Amniotic stem cell (primary cell): ENCODE measurements around the gene CGN.
A peak's percentile ranks its signal among the peaks of the same experiment; 100 is the strongest.

Experiments
- DNase-seq: peaks from one replicate; lab custom pipeline; 2025; lab: John Stamatoyannopoulos, UW

The CGN gene

DNA sequence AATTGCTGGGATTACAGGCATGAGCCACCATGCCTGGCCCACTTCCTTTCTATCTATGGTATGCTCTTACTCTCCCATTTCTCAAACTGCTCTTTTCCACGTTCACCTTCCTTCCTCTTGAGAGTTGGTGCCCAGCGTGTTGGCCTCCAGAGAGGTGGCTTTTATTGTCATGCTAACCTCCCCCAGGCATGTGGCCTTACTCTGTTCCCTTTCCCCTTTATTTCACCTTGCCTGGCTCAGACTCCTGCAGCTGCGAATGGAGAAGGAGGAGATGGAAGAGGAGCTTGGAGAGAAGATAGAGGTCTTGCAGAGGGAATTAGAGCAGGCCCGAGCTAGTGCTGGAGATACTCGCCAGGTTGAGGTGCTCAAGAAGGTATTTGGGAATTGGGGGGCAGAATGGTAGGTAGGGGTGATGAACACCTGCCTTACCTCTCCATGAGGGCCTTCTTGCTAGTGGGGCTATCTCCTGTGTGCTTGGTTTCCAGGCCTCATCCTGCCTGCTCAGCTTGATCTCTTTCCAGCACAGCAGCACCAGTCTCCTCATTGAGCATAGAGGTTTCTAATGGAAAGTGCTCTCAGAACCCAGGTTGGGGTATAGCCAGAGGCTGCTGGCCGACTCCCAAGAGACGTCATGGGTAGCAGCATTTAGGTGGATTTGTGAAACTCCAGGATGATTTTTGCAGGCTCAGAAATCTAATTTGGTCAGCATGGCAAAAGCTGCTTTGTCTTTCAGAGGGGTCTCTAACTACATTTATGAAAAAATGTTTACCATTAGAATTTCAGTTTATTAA, 15.7 kb downstream of the CGN start:
- DNase-seq, result no peak

DNA sequence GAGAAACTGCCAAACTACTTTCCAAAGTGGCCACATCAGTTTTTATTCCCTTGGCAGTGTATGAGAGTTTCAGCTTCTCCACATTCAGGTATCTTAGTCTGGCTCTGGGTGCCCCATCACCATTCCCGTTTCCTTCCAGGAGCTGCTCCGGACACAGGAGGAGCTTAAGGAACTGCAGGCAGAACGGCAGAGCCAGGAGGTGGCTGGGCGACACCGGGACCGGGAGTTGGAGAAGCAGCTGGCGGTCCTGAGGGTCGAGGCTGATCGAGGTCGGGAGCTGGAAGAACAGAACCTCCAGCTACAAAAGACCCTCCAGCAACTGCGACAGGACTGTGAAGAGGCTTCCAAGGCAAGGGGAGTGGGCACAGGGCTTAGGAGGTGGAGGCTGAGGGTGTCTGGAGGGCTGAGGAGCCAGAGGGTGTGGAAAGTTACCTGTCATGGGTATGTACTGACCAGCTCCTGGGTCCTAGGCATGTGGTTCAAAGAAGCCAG, 18.1 kb downstream of the CGN start:
- no peak for DNase-seq

DNA sequence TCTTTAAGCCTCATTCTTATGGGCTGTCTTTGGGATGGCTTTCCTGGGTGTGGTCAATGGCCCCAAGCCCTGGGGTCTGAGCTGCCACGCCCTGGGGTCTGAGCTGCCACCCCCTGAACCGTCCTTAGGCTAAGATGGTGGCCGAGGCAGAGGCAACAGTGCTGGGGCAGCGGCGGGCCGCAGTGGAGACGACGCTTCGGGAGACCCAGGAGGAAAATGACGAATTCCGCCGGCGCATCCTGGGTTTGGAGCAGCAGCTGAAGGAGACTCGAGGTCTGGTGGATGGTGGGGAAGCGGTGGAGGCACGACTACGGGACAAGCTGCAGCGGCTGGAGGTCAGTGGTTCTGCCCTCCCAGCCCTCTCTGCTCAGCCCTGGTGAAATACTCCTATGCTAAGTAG, 18.6 kb downstream of the CGN start:
- no peak for DNase-seq

DNA sequence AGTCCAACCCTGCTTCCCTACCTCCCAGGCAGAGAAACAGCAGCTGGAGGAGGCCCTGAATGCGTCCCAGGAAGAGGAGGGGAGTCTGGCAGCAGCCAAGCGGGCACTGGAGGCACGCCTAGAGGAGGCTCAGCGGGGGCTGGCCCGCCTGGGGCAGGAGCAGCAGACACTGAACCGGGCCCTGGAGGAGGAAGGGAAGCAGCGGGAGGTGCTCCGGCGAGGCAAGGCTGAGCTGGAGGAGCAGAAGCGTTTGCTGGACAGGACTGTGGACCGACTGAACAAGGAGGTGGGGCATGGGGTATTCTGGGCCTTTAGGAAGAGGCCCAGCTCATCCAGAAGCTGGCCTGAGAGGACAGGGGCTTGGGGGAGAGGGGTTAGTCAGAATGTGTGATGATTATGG, 19.3 kb downstream of the CGN start:
- DNase-seq, result no peak

DNA sequence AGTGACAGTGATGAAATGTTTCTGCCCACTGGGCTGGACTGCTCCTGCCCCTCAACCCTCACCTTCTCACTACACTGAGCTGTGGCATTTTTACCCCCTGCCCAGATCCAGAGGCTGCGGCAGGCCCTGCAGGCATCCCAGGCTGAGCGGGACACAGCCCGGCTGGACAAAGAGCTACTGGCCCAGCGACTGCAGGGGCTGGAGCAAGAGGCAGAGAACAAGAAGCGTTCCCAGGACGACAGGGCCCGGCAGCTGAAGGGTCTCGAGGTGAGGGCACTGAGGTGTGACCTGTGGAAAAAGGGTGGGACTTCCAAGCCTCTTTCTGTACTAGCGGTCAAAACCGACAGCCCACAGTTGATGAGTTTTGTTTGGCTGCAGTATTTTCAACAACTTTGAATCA, 22.7 kb downstream of the CGN start:
- no peak for DNase-seq

DNA sequence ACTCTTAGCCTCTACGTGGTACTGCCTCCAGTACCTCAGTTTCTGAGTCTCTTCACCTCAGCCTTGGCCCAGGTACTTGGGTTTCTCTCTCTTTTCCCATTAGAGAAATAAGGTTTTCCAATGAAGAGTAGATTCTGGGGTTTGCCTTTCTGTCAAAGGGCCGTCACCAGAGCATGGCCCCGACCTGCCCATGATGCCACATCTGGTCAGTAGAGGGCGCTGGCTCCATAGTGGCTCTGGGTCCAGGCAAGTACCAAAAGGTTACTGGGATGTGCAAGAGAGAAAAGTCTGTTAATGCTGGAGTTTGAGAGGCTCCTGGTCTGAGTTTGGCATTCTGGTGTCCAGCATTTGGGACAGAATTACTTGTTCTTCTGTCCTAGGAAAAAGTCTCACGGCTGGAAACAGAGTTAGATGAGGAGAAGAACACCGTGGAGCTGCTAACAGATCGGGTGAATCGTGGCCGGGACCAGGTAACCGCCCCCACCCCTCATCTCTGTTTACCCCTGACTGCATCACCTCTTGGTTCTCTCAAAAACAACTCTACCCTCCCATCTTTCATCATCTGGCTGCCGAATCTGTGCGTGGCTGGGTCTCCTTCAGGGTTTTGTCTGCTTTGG, 23.6 kb downstream of the CGN start:
- DNase-seq, result peak; percentile 49

DNA sequence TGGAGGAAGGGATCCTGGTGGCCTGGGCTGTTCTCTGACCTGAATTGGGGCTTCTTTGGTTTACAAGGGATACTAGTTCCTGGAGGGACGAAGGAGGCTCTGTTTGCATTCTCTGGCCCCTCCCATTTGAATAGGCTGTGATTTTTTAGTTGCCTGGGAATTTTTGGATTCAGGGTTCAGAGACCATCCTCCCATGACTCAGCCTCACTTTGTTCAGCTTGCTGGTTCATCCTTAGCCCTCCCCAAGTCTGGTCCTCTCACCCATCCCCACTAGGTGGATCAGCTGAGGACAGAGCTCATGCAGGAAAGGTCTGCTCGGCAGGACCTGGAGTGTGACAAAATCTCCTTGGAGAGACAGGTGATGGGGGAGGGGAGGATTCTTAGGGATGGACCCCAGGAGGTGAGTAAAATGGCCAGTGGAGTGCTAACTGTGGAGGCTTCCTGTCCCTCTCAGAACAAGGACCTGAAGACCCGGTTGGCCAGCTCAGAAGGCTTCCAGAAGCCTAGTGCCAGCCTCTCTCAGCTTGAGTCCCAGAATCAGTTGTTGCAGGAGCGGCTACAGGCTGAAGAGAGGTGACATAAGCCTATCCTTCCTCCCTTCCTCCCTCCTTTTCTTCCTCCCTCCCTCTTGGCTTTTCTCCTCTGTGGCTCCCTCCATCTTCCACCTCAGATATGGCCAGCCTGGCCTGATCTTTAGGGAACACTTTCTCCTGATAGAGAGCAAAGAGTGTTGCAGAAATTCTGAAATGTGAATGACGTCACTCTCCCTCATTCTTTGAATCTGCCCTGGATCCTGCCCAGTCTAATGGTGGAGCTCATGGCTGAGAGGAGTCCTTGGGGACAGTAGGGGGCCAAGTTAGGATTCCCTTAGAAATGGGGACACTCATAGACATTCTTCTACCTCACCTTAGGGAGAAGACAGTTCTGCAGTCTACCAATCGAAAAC, 24.4 kb downstream of the CGN start:
- no peak for DNase-seq

DNA sequence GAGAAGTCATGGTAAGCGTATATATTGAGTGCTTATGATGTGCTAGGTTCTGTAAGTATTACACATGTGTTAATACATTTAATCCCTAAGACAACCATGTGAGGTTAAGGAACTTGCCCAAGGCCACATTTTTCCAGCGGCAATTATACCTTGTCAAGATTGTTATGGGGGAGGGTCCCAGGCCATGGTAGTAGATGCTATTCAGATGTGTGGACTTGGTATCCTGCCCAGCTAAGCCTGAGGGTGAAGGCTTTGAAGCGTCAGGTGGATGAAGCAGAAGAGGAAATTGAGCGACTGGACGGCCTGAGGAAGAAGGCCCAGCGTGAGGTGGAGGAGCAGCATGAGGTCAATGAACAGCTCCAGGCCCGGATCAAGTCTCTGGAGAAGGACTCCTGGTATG, 25.3 kb downstream of the CGN start:
- DNase-seq, result no peak

DNA sequence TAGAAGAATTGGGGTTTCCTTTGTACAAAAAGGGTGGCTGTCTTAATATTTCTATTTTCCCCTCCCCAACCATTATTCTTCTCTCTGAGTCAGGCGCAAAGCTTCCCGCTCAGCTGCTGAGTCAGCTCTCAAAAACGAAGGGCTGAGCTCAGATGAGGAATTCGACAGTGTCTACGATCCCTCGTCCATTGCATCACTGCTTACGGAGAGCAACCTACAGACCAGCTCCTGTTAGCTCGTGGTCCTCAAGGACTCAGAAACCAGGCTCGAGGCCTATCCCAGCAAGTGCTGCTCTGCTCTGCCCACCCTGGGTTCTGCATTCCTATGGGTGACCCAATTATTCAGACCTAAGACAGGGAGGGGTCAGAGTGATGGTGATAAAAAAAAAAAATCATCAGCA, 25.9 kb downstream of the CGN start:
- peak; percentile 73 for DNase-seq

DNA sequence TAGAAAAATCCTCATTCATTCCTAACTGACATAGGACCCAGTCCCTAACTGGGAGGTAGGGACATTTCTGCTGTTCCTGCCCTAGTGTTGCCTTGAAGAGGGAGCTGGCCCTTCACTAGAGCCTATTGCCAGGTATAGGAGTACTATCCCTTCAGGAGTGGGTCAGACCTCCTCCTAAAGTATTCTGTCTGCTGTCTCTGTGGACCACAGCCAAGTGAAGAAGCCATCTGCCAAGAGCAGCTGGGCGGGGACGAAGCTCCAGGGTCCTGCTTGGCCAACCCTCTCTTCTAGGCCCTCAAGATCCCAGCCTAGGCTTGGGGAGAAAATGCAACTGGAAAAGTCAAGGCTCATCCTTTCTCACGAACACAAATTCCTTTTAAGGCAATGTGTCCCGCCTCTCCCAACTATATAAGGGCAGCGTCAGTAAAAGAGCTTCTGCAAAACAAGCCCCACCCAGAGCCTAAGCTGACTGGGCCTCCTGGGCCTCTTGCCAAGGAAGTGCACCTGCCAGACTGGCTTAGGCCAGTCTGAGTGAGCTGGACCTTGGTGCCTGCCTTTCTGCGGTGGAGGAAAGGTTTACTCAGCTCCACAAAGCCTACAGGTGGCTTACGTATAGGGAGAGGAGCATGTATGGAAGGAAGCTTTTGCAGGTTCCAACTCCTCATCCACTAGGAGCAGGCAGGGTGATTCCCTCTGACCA, 28.3 kb downstream of the CGN start:
- DNase-seq, result peak; percentile 25

DNA sequence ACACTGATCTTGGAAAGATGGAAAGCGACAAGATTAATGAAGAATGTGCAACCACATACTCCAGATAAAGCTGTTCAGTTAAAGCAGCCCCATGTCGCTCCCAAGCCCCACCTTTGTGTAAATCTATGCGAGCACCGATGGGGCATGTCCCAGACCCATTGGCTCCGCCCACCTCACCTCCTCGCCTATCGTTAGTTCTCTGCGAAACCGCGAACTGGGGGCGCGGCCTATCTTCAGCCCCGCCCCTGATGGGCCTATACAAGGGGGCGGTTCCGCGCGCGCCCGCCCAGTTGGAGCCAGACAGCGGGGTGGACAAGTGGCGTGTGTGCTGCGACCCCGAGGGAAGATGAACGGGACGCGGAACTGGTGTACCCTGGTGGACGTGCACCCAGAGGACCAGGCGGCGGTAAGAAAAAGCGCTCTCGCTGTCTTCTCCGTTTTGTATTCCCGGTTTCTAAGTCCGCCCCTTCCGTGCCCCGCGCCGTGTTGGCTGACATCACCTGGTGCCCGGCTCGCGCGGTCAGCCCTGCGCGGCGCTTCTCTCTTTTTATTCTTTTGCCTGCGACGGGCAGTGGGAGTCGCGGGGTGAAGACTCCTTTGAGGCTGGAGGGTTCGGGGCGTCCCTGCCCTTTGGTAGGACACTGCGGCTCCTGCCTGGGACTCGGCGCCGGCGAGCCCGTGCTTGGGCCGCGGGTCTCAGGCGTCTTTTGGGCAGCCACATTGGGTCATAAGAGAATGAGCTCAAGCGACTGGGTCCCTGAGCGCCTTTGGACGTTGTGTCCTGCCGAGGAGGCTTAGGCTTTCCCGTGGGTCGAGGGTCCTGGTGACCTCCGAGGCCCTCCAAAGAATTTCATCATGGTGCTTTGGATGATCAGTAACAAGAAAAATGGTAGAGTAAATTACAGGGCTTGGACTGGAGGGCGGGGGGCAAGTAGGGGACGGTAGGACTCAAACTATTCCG, 29.1 kb downstream of the CGN start, which contains the start of gene TUFT1:
Gene TUFT1 (plus strand): TSS at position 289 of the 961 bp plus-strand sequence. CDS start 58 bp downstream, at position 347.
- DNase-seq, result peak; percentile 87

DNA sequence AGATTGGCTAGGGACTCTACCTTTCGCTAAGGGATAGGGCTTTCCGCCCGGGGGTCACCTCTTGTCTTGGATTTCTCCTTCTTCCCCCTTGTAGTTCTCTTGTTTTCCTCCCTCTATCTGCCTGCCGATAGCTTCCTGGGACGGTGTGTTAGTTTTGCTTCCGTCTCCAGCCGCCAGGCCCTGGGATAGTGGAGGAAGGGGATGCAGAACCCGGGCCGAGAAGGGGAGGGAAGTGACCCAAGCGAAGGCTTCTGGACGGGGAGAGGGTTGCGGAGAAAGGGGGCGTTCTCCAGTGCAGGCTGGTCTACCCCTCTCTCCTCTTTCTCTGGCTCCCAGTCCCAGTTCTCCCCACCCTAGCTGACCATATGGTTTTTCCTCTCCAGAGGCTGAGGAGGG, 29.8 kb downstream of the CGN start:
- DNase-seq, result no peak

DNA sequence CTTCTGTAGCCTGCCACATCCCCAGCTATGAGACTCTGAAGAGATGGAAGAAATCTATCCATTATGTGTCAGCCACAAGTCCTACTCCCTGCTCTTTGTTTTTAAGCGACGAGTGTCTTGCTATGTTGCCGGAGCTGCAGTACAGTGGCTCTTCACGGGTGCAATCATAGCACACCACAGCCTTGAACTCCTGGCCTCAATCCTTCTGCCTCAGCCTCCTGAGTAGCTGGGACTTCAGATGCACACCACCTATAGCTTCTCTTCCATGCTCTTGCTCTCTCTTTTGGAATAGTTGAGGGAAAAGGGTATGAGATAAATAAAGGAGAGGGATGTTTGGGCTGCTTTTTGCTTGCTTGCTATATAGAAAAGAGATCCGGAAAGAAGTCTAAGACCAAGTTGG, 30.6 kb downstream of the CGN start:
- DNase-seq, result no peak

DNA sequence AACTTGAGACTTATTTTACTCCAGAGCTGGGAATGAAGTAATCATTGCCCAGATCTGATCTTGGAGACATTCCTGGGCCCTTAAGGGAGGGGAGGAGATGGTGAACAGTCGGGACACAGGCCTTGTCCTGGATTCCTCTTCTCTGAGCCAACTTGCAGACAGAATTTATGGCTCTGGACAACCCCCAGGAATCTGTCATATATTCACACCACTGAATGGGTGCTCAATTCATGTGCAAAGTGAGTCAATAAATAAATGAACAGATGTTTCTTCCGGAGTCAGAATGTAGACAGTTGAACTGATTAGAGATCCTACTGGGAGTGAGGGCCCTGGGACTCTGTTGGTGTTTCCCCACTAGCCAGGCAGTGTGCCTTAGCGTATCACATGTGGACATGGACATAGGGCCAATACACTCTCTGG, 31.5 kb downstream of the CGN start:
- DNase-seq, result no peak

DNA sequence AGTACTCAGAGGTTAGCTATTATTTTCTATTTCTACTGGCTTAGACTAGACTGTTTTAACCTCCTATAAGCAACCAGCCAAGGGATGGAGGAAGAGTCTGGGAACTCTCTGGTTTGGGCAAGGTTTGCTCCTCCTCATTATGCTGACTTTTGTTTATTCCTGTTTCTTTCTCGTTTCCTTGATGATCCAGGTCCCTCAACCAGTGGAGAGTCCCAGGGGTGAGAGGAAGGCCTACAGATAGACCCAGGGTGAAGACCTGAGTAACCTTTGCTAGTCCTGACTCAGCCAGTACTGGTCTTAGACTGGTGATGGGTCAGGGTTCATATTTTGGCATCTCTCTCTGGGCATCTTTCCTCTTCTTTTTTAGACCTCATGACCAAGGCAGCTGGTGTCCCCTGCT, 34.4 kb downstream of the CGN start:
- DNase-seq, result no peak

DNA sequence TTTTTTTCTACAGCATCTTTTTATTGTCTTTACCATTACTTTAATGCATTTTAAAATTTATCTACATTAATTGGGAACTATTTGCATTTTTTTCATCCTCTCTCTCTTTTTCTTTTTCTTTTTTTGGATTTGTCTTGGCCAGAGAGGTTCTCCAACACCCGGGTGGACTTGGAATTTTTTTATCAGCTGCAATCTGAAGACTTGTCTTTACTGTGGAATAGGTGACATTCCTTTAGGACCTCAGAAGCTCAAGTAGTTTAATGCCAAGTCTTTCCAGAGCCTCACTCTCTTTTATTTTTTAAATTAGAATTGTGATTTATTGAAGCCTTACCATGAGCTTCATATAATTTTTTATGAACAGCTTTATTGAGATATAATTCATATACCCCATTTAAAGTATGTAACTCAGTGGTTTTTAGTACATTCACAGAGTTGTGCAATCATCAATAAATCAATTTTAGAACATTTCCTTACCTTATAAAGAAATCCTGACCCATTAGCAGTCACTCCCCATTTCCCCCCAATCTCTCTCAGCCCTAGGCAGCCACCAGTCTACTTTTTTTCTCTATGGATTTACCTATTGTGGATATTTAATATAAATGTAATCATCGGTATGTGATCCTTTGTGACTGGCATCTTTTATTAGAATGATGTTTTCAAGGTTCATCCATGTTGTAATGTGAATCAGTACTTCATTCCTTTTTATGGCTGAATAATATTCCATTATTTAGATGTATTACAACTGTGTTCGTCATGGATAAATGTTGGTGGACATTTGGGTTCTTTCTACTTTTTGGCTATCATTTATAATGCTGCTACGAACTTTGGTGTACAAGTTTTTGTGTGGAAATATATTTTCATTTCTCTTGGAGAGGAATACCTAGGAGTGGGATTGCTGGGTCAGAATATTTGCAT, 35.1 kb downstream of the CGN start:
- no peak for DNase-seq

DNA sequence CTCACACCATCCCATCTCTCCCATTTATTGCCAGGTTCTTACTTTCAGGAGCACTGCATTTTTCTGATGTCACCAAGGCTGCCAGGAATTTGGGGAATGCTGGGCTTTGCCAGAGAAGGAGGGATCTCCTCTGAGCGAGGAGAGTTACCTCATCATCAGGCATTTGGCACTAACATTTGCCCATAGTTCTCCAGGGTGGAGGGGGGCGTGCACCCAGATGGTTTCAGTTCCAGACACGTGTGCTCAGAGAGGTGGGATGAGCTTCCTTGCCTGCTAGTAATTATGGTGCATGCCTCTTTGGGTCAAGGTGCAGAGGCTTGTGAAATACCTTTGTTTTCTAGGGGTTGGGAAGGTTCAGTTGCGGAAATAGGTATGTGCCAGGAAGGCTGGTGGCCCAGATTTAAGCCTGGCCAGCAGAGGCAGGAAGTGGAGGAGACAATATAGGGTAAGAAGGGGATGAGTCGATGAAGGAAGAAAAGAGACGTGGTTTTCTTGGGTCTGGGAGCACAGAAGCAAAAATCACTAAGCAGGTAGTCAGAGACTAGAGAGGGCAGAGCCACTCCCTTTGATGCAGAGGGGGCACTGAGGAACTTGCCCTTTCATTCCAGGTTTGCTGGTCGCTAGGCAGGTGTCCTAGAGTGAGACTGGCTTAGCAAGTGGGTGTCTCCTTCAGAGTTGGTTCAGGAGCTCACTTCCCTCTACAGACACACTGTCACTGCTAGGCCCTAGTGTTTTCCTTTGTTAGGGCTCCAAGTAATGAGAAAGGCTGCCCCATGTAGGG, 36.1 kb downstream of the CGN start:
- DNase-seq, result peak; percentile 63

DNA sequence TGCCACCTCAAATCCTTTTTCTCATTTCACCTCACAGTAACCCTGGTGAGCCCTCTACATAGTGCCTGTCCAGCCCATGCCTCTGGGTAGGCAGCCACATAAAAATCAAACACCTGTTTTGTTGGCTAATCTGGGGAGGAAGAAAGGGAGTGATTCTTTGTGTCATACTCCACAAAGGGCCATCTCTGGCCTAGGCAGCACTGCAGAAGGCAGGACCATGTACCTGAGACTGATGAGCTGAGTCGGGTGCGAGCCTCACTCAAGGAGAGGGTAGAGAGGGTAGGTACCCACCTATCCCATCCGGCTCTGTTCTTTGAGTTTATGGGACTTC, 36.7 kb downstream of the CGN start:
- DNase-seq, result no peak

DNA sequence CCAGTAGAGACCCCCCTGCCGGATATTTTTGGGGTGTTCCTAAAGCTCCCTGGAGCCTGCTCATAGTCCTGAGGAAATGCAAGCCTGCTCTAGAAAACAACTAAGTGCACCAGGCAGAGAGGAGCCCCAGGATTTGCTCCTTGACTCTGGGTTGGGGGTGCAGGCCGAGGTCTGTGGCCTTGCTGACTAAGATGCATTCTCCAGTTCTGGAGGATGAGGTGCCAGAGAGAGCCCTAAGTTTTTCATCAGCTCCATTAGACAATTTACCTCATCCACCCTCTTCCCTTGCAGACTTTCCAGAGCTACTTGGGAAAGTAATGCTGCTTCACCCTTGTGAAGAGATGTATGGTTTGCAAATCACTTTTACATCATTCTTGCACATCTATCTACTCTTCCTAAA, 38.0 kb downstream of the CGN start:
- no peak for DNase-seq
